Measurements from ENCODE around the gene ATG10. TPM values are rescaled to one million over a fixed set of nuclear protein-coding genes. Genes with fewer than 3 reads are reported as not detected.

Gene ATG10
- total RNA-seq, 1 donor from 2014 or later: 6.2 TPM

DNA sequence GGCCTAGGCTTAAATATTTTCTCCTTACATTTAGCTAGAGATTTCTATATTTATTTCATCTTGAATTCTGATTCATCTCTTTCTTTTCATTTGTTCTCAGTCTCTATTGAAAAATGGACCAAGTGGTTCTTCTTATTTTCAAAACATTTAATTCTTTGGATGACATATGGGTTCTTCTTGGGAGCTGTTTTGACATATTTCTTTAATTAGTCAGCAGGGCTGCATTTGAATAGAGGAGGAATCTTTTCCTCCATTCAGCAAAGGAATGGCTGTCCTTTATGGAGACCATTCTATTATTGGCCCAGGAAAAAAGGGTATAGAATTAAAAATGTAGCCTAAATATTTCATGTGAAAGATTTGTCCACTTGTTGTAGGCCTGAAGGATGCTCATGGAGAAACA is 196.5 kb downstream of the ATG10 start:
- TF ChIP-seq CTCF (IDR thresholded peaks at IDR 0.05; ENCODE audit: unreplicated experiment): no peak
- DNase-seq (ENCODE audit: low spot score): no peak
- Mint-ChIP-seq H3K27me3 (ENCODE audit: unreplicated experiment) (no peaks in the 10 kb centered on the region), H3K4me3 (ENCODE audit: unreplicated experiment) (no peak overlapping the region), H3K27ac (ENCODE audit: unreplicated experiment) (no peak overlapping the region), H3K36me3 (ENCODE audit: low read depth, unreplicated experiment) (no peaks in the 10 kb centered on the region), H3K9me3 (ENCODE audit: unreplicated experiment) (no peaks in the 10 kb centered on the region), H3K4me1 (ENCODE audit: unreplicated experiment) (peaks cover 22% of the 10 kb centered on the region)

GRCh38 chr5:82169892-82170291 is 198.1 kb downstream of the ATG10 start:
- Mint-ChIP-seq H3K36me3 (ENCODE audit: low read depth, unreplicated experiment) (no peaks in the 10 kb centered on the region), H3K9me3 (ENCODE audit: unreplicated experiment) (no peaks in the 10 kb centered on the region), H3K4me1 (ENCODE audit: unreplicated experiment) (peaks cover 19% of the 10 kb centered on the region), H3K4me3 (ENCODE audit: unreplicated experiment) (no peak overlapping the region), H3K27me3 (ENCODE audit: unreplicated experiment) (no peaks in the 10 kb centered on the region), H3K27ac (ENCODE audit: unreplicated experiment) (no peak overlapping the region)
- TF ChIP-seq CTCF (IDR thresholded peaks at IDR 0.05; ENCODE audit: unreplicated experiment): no peak
- no peak for DNase-seq (ENCODE audit: low spot score)

GRCh38 chr5:82174128-82174918 is 202.5 kb downstream of the ATG10 start:
- H3K9me3 Mint-ChIP-seq (ENCODE audit: unreplicated experiment): no peaks in the 10 kb centered on the region

DNA sequence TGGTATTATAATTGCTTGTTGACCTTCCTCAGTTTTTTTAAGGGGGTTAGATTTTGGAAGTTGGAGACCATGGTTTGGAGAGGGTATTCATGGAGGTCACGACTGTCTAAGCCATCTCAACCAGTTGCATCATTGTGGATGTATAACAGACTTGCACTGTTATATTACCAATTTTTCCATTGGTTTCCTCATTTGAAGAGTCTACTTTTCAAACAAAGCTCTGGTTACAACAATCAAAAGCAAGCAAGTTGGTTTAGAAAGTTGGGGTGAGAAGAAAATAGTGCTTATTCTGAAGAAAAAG is 203.0 kb downstream of the ATG10 start:
- Mint-ChIP-seq H3K4me1 (ENCODE audit: unreplicated experiment) (no peaks in the 10 kb centered on the region), H3K27me3 (ENCODE audit: unreplicated experiment) (no peaks in the 10 kb centered on the region), H3K4me3 (ENCODE audit: unreplicated experiment) (no peak overlapping the region), H3K36me3 (ENCODE audit: low read depth, unreplicated experiment) (no peaks in the 10 kb centered on the region), H3K27ac (ENCODE audit: unreplicated experiment) (no peak overlapping the region), H3K9me3 (ENCODE audit: unreplicated experiment) (no peaks in the 10 kb centered on the region)
- peak; percentile 17 for TF ChIP-seq CTCF (IDR thresholded peaks at IDR 0.05; ENCODE audit: unreplicated experiment)
- DNase-seq (ENCODE audit: low spot score): no peak

More at GRCh38 chr5:82174128-82174918, 202.5 kb downstream of the ATG10 start:
- Mint-ChIP-seq H3K27ac (ENCODE audit: unreplicated experiment) (no peak overlapping the region), H3K4me3 (ENCODE audit: unreplicated experiment) (no peak overlapping the region), H3K27me3 (ENCODE audit: unreplicated experiment) (no peaks in the 10 kb centered on the region), H3K4me1 (ENCODE audit: unreplicated experiment) (no peaks in the 10 kb centered on the region), H3K36me3 (ENCODE audit: low read depth, unreplicated experiment) (no peaks in the 10 kb centered on the region)
- peak; percentile 82 for DNase-seq (ENCODE audit: low spot score)
- peak; percentile 90 for TF ChIP-seq CTCF (IDR thresholded peaks at IDR 0.05; ENCODE audit: unreplicated experiment)

DNA sequence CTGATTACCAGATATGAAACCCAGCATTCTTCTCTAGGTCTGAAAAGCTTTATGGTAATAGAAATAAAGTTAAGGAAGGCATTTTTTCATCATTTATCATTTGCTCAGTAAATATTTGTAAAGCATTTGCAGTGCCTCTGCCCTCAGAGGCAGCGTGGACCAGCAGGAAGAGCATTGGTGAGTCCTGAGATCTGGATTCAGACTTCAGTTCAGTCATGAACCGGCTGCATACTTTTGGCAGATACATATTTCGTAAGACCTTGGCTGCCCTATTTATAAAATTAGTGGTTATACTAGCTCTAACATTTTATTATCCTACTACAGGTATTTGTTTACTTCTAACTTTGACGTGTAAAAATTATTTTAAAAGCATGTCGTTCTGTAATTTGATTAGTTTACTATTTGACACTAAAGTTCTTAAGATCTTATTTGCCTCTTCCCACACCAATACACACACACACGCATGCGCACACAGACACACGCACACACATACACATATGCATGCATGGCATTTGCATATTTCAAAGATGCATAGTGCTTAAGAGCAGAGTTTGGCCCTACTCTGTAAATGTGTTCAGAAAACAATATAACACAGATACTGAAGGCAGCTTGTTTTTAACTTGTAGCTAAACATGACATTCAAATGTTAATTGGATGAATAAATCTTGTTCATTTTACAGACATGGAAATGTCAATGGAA is 204.4 kb downstream of the ATG10 start:
- H3K9me3 Mint-ChIP-seq (ENCODE audit: unreplicated experiment): no peaks in the 10 kb centered on the region
- no peaks in the 10 kb centered on the region for H3K4me1 Mint-ChIP-seq (ENCODE audit: unreplicated experiment)
- no peak overlapping the region for H3K27ac Mint-ChIP-seq (ENCODE audit: unreplicated experiment)
- no peaks in the 10 kb centered on the region for H3K36me3 Mint-ChIP-seq (ENCODE audit: low read depth, unreplicated experiment)
- no peak for DNase-seq (ENCODE audit: low spot score)
- no peak for TF ChIP-seq CTCF (IDR thresholded peaks at IDR 0.05; ENCODE audit: unreplicated experiment)
- no peaks in the 10 kb centered on the region for H3K27me3 Mint-ChIP-seq (ENCODE audit: unreplicated experiment)
- no peak overlapping the region for H3K4me3 Mint-ChIP-seq (ENCODE audit: unreplicated experiment)

Data from endothelial cell (in vitro differentiated cells).